HepG2 (cell line): Measurements from ENCODE around the gene EMILIN3. TPM values are rescaled to one million over a fixed set of nuclear protein-coding genes. Genes with fewer than 3 reads are reported as not detected.
A peak's percentile ranks its signal among the peaks of the same experiment; 100 is the strongest.

Experiments used
- ADNP ChIP-seq: sonication (generic); formaldehyde crosslinking; IDR thresholded peaks from 2 replicates; pipeline ENCODE4 v1.4.0; 2020; ENCODE audit warnings: missing genetic modification reagents
- CHD4 ChIP-seq: fragments of 200-600 bp; sonication (generic); IDR thresholded peaks from 2 replicates; pipeline ENCODE4 v1.7.0; 2017; ENCODE audit warnings: mild to moderate bottlenecking, low read length, borderline replicate concordance
- DZIP1 ChIP-seq: sonication (generic); formaldehyde crosslinking; IDR thresholded peaks from 2 replicates; pipeline ENCODE4 v1.5.0; 2020; ENCODE audit warnings: mild to moderate bottlenecking, missing genetic modification reagents
- EEA1 ChIP-seq: sonication (generic); formaldehyde crosslinking; IDR thresholded peaks from 2 replicates; pipeline ENCODE4 v1.5.1; 2020; ENCODE audit warnings: mild to moderate bottlenecking, missing genetic modification reagents, borderline replicate concordance
- FOSL2 ChIP-seq: sonication (generic); formaldehyde crosslinking; IDR thresholded peaks from 2 replicates; pipeline ENCODE4 v1.4.0; 2020; ENCODE audit warnings: missing genetic modification reagents
- FOXA3 ChIP-seq: IDR thresholded peaks from 2 replicates; pipeline ENCODE4 v1.6.1; 2016; ENCODE audit warnings: missing genetic modification reagents, missing compliant biosample characterization
- FOXO1 ChIP-seq: sonication (generic); formaldehyde crosslinking; IDR thresholded peaks from 2 replicates; pipeline ENCODE4 v1.4.0; 2020; ENCODE audit warnings: missing genetic modification reagents
- FOXP1 ChIP-seq, 2 experiments: fragments of 450-650 bp in 1 of 2; IDR thresholded peaks; 2 replicates each; pipeline ENCODE4 v1.6.1; 2017 to 2018; ENCODE audit warnings: antibody characterized with exemption in 1 of 2
- HIVEP1 ChIP-seq: sonication (generic); formaldehyde crosslinking; IDR thresholded peaks from 2 replicates; pipeline ENCODE4 v1.4.0; 2020; ENCODE audit warnings: mild to moderate bottlenecking, missing genetic modification reagents
- HOXA9 ChIP-seq: sonication (generic); formaldehyde crosslinking; IDR thresholded peaks from 2 replicates; pipeline ENCODE4 v1.8.1; 2022; ENCODE audit warnings: missing genetic modification reagents, mild to moderate bottlenecking, moderate library complexity, borderline replicate concordance
- KDM4B ChIP-seq: sonication (generic); formaldehyde crosslinking; IDR thresholded peaks from 2 replicates; pipeline ENCODE4 v1.4.0; 2020; ENCODE audit warnings: missing genetic modification reagents
- RNF2 ChIP-seq: fragments of 450-650 bp; conservative IDR thresholded peaks from 2 replicates; pipeline ENCODE4 v1.6.1; 2016; ENCODE audit warnings: low read depth
- TBX2 ChIP-seq: sonication (generic); formaldehyde crosslinking; IDR thresholded peaks from 2 replicates; pipeline ENCODE4 v1.5.0; 2020; ENCODE audit warnings: missing genetic modification reagents, mild to moderate bottlenecking, borderline replicate concordance
- TRIM22 ChIP-seq: fragments of 450-650 bp; IDR thresholded peaks from 2 replicates; pipeline ENCODE4 v1.6.1; 2017
- ZMYM3 ChIP-seq: sonication (generic); formaldehyde crosslinking; IDR thresholded peaks from 2 replicates; pipeline ENCODE4 v1.5.1; 2020; ENCODE audit warnings: mild to moderate bottlenecking, missing genetic modification reagents
- ZNF205 ChIP-seq: IDR thresholded peaks from 2 replicates; pipeline ENCODE4 v1.6.1; 2018; ENCODE audit warnings: missing biosample characterization, missing genetic modification reagents
- ZNF431 ChIP-seq: sonication (generic); formaldehyde crosslinking; IDR thresholded peaks from 2 replicates; pipeline ENCODE4 v1.9.0; 2022; ENCODE audit warnings: missing genetic modification reagents, low read depth, mild to moderate bottlenecking, borderline replicate concordance
- ZNF563 ChIP-seq: sonication (generic); formaldehyde crosslinking; IDR thresholded peaks from 2 replicates; pipeline ENCODE4 v1.8.0; 2022; ENCODE audit warnings: mild to moderate bottlenecking, moderate library complexity, missing genetic modification reagents
- ZNF670 ChIP-seq: sonication (generic); formaldehyde crosslinking; IDR thresholded peaks from 2 replicates; pipeline ENCODE4 v1.8.0; 2022; ENCODE audit warnings: mild to moderate bottlenecking, missing genetic modification reagents, borderline replicate concordance
- ZSCAN25 ChIP-seq: sonication (generic); formaldehyde crosslinking; IDR thresholded peaks from 2 replicates; pipeline ENCODE4 v1.8.0; 2022; ENCODE audit warnings: mild to moderate bottlenecking, missing genetic modification reagents
- polyA plus RNA-seq, 8 experiments: library from polyadenylated mRNA; depleted of rRNA in 3 of 8; stranded (reverse) in 7 of 8; unstranded in 1 of 8; fragments of >200 nt; fragmentation: Illumina TruSeq in 4 of 8; extraction: Trizol in 4 of 8; gene quantifications; 2 replicates each; pipeline versions ENCODE4 v1.2.1 to v1.2.3, GENCODE V29; 2011 to 2016; ENCODE audit warnings: low read depth in 4 of 8, missing spikeins in 1 of 8, mixed read lengths in 1 of 8; ENCODE audit not compliant: insufficient read depth in 1 of 8
- total RNA-seq, 5 experiments: library from RNA; depleted of rRNA; stranded (reverse); fragments of >200 nt; fragmentation: Illumina TruSeq; extraction: Trizol; gene quantifications; 2 replicates each; pipeline ENCODE4 v1.2.3, GENCODE V29; 2016; ENCODE audit warnings: low read depth in 1 of 5
- TF ChIP-seq, protein P1 (sequence below): sonication (generic); formaldehyde crosslinking; IDR thresholded peaks from 2 replicates; pipeline ENCODE4 v1.8.1; 2023; ENCODE audit warnings: missing genetic modification reagents, mild to moderate bottlenecking, borderline replicate concordance
- TF ChIP-seq, protein P2 (sequence below): sonication (generic); formaldehyde crosslinking; IDR thresholded peaks from 2 replicates; pipeline ENCODE4 v1.4.0; 2020; ENCODE audit warnings: missing genetic modification reagents

EMILIN3 gene
- total and polyA plus RNA-seq, 2 of the 13 experiments (the other 11 are each of a cell fraction or from before 2014, with no cell fraction given), result 0.25 to 0.29 TPM

DNA sequence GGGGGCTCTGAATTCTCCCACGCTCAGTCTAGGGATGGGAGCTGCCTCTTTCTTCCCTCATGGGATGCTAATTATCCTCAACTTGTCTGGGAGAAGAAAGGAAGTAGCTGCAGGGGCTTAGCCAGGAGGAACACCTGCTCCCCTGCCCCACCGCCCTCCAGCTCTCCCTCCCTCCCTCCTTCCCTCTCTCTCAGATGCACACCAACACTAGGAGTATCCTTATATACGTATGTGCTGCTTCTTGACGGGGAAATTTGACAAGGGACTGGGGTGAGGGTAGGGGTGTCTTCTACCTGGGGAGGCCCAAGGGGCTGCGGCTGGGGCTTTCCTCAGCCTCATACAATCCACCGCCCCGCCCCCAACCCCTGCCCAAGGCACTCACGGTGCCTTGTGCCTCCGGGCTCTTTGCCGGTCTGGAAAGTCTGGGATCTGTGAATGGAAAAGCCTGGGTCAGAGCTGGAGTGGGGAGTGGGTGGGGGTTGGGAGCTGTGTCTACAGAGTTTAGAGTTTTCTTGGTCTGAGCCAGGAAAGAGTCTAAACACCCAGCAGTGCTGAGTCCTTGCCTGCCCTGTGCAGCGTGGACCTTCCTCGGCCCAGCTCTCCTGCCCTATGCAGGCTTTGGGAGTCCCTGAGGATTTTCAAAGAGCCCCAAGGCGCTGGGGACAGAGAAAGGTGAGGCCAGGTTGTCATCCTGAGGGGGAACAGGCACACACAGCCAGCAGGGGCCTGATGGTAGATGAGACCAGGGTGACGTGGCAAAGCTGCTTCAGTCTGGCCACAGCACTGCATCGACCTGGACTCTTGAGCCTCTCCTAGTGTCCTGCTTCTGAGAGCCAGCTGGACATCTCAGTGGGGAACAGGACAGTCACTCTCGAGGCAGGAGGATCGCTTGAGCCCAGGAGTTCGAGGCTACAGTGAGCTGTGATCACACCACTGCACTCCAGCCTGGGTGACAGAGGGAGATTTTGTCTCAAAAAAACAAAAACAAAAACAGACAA lies 29.3 kb upstream of the EMILIN3 start (continued):
- peak; percentile 46; the same call in 1 of the 2 replicates for TF ChIP-seq ZNF205 (CRISPR knock-in tag)
- TF ChIP-seq ZMYM3 (CRISPR knock-in tag), result peak; percentile 90
- peak; percentile 72; the same call in 1 of the 2 replicates for TF ChIP-seq EEA1 (CRISPR knock-in tag)
- no peak for TF ChIP-seq CHD4
- TF ChIP-seq ADNP (CRISPR knock-in tag), result 0 out of 2 replicates have a peak, but pooled peaks have one; percentile 25
- TF ChIP-seq ZNF431 (CRISPR knock-in tag), result peak; percentile 83
- no peak for TF ChIP-seq ZNF670 (CRISPR knock-in tag)
- peak; percentile 64; the same call in 1 of the 2 replicates for TF ChIP-seq RNF2
- TF ChIP-seq, protein P1, sequence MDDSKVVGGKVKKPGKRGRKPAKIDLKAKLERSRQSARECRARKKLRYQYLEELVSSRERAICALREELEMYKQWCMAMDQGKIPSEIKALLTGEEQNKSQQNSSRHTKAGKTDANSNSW (CRISPR knock-in tag), result no peak
- peak; percentile 36; the same call in 1 of the 2 replicates for TF ChIP-seq FOXO1 (CRISPR knock-in tag)
- TF ChIP-seq ZSCAN25 (CRISPR knock-in tag), result peak; percentile 42; the same call in 1 of the 2 replicates
- no peak for TF ChIP-seq FOXP1 (IDR thresholded peaks at IDR 0.05)
- TF ChIP-seq FOXP1 (CRISPR knock-in tag; IDR thresholded peaks at IDR 0.05), result no peak
- TF ChIP-seq, protein P2, sequence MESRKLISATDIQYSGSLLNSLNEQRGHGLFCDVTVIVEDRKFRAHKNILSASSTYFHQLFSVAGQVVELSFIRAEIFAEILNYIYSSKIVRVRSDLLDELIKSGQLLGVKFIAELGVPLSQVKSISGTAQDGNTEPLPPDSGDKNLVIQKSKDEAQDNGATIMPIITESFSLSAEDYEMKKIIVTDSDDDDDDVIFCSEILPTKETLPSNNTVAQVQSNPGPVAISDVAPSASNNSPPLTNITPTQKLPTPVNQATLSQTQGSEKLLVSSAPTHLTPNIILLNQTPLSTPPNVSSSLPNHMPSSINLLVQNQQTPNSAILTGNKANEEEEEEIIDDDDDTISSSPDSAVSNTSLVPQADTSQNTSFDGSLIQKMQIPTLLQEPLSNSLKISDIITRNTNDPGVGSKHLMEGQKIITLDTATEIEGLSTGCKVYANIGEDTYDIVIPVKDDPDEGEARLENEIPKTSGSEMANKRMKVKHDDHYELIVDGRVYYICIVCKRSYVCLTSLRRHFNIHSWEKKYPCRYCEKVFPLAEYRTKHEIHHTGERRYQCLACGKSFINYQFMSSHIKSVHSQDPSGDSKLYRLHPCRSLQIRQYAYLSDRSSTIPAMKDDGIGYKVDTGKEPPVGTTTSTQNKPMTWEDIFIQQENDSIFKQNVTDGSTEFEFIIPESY, result 0 out of 2 replicates have a peak, but pooled peaks have one; percentile 18
- TF ChIP-seq FOXA3 (CRISPR knock-in tag), result 0 out of 2 replicates have a peak, but pooled peaks have one; percentile 9
- TF ChIP-seq FOSL2 (CRISPR knock-in tag), result peak; percentile 59
- no peak for TF ChIP-seq TRIM22
- TF ChIP-seq HIVEP1, result no peak
- TF ChIP-seq TBX2 (CRISPR knock-in tag), result peak; percentile 36; the same call in 1 of the 2 replicates
- TF ChIP-seq KDM4B (CRISPR knock-in tag), result 0 out of 2 replicates have a peak, but pooled peaks have one; percentile 17
- no peak for TF ChIP-seq DZIP1 (CRISPR knock-in tag)
- TF ChIP-seq HOXA9, result no peak
- peak; percentile 56; the same call in 1 of the 2 replicates for TF ChIP-seq ZNF563
